ENCODE measurements around the gene VSTM2B.

- TF ChIP-seq, protein P1, sequence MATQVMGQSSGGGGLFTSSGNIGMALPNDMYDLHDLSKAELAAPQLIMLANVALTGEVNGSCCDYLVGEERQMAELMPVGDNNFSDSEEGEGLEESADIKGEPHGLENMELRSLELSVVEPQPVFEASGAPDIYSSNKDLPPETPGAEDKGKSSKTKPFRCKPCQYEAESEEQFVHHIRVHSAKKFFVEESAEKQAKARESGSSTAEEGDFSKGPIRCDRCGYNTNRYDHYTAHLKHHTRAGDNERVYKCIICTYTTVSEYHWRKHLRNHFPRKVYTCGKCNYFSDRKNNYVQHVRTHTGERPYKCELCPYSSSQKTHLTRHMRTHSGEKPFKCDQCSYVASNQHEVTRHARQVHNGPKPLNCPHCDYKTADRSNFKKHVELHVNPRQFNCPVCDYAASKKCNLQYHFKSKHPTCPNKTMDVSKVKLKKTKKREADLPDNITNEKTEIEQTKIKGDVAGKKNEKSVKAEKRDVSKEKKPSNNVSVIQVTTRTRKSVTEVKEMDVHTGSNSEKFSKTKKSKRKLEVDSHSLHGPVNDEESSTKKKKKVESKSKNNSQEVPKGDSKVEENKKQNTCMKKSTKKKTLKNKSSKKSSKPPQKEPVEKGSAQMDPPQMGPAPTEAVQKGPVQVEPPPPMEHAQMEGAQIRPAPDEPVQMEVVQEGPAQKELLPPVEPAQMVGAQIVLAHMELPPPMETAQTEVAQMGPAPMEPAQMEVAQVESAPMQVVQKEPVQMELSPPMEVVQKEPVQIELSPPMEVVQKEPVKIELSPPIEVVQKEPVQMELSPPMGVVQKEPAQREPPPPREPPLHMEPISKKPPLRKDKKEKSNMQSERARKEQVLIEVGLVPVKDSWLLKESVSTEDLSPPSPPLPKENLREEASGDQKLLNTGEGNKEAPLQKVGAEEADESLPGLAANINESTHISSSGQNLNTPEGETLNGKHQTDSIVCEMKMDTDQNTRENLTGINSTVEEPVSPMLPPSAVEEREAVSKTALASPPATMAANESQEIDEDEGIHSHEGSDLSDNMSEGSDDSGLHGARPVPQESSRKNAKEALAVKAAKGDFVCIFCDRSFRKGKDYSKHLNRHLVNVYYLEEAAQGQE (IDR thresholded peaks at IDR 0.05; ENCODE audit: low read depth, low read length), result no peak
- TF ChIP-seq, protein P2, sequence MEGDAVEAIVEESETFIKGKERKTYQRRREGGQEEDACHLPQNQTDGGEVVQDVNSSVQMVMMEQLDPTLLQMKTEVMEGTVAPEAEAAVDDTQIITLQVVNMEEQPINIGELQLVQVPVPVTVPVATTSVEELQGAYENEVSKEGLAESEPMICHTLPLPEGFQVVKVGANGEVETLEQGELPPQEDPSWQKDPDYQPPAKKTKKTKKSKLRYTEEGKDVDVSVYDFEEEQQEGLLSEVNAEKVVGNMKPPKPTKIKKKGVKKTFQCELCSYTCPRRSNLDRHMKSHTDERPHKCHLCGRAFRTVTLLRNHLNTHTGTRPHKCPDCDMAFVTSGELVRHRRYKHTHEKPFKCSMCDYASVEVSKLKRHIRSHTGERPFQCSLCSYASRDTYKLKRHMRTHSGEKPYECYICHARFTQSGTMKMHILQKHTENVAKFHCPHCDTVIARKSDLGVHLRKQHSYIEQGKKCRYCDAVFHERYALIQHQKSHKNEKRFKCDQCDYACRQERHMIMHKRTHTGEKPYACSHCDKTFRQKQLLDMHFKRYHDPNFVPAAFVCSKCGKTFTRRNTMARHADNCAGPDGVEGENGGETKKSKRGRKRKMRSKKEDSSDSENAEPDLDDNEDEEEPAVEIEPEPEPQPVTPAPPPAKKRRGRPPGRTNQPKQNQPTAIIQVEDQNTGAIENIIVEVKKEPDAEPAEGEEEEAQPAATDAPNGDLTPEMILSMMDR (IDR thresholded peaks at IDR 0.05), result no peak
- TF ChIP-seq SIN3A (IDR thresholded peaks at IDR 0.05; ENCODE audit: borderline replicate concordance, low read depth, low read length) (no peak), POLR2AphosphoS5 (IDR thresholded peaks at IDR 0.05; ENCODE audit: low read depth, low read length) (no peak), RAD21 (IDR thresholded peaks at IDR 0.05; ENCODE audit: low read length) (no peak), GABPA (IDR thresholded peaks at IDR 0.05; ENCODE audit: low read depth) (no peak)
These were observed 11.8 kb downstream of the VSTM2B start for GRCh38 chr19:29537601-29538000.
